ENCODE results near the gene KRTAP4-8. TPM values are rescaled to one million over a fixed set of nuclear protein-coding genes. Genes with fewer than 3 reads are reported as not detected.
"Not testable (repeated sequence)": the region's sequence is repeated elsewhere in the genome, so short reads cannot be mapped to it uniquely, and the experiment has no call there.

The KRTAP4-8 gene
- total RNA-seq, 1 donor from 2014 or later: not detected

- Histone ChIP-seq H3K4me3 (no peak overlapping the region), H3K9me3 (no peaks in the 10 kb centered on the region), H3K4me1 (no peaks in the 10 kb centered on the region), H3K36me3 (no peaks in the 10 kb centered on the region), H3K27me3 (no peaks in the 10 kb centered on the region), H3K27ac (no peak overlapping the region)
- TF ChIP-seq, protein P1, sequence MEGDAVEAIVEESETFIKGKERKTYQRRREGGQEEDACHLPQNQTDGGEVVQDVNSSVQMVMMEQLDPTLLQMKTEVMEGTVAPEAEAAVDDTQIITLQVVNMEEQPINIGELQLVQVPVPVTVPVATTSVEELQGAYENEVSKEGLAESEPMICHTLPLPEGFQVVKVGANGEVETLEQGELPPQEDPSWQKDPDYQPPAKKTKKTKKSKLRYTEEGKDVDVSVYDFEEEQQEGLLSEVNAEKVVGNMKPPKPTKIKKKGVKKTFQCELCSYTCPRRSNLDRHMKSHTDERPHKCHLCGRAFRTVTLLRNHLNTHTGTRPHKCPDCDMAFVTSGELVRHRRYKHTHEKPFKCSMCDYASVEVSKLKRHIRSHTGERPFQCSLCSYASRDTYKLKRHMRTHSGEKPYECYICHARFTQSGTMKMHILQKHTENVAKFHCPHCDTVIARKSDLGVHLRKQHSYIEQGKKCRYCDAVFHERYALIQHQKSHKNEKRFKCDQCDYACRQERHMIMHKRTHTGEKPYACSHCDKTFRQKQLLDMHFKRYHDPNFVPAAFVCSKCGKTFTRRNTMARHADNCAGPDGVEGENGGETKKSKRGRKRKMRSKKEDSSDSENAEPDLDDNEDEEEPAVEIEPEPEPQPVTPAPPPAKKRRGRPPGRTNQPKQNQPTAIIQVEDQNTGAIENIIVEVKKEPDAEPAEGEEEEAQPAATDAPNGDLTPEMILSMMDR (IDR thresholded peaks at IDR 0.05): no peak
- ATAC-seq: no peak
- intact Hi-C loops (cut with DNase I): no loop called here
- no peak for DNase-seq
Measured at GRCh38 chr17:41073676-41074075, 24.3 kb downstream of the KRTAP4-8 start.

GRCh38 chr17:41071606-41072360 lies 26.2 kb downstream of the KRTAP4-8 start:
- Histone ChIP-seq H3K4me1 (no peaks in the 10 kb centered on the region), H3K27me3 (no peaks in the 10 kb centered on the region), H3K9me3 (no peaks in the 10 kb centered on the region), H3K4me3 (no peak overlapping the region), H3K36me3 (no peaks in the 10 kb centered on the region), H3K27ac (no peak overlapping the region)
- no peak for ATAC-seq
- TF ChIP-seq, protein P1 (IDR thresholded peaks at IDR 0.05): no peak
- intact Hi-C loops (cut with DNase I): no loop called here
- no peak for DNase-seq

- H3K27me3 ChIP-seq: no peaks in the 10 kb centered on the region
- no peak for ATAC-seq
- DNase-seq: no peak
- intact Hi-C loops (cut with DNase I): no loop called here
- no peaks in the 10 kb centered on the region for H3K4me1 ChIP-seq
- H3K36me3 ChIP-seq: no peaks in the 10 kb centered on the region
- H3K9me3 ChIP-seq: no peaks in the 10 kb centered on the region
- TF ChIP-seq, protein P1 (IDR thresholded peaks at IDR 0.05): no peak
- H3K4me3 ChIP-seq: no peak overlapping the region
- no peak overlapping the region for H3K27ac ChIP-seq
Measured at GRCh38 chr17:41069031-41069430, 28.9 kb downstream of the KRTAP4-8 start.

- intact Hi-C loops (cut with DNase I): no loop called here
- no peak for ATAC-seq
Measured at GRCh38 chr17:41067281-41067680, 30.7 kb downstream of the KRTAP4-8 start.

GRCh38 chr17:41065829-41066624 lies 31.9 kb downstream of the KRTAP4-8 start, which contains the start of gene KRTAP2-4:
Gene KRTAP2-4 (minus strand): TSS chr17:41065879. CDS start chr17:41065845, 34 bp downstream.
- no peaks in the 10 kb centered on the region for H3K9me3 ChIP-seq
- H3K36me3 ChIP-seq: no peaks in the 10 kb centered on the region
- TF ChIP-seq, protein P1 (IDR thresholded peaks at IDR 0.05): no peak
- ATAC-seq (no peak), DNase-seq (no peak)
- no peak within 1 kb of the TSS for H3K4me3 ChIP-seq
- H3K27ac ChIP-seq: no peak within 1 kb of the TSS
- no peaks in the 10 kb centered on the region for H3K4me1 ChIP-seq
- H3K27me3 ChIP-seq: peaks cover 12% of the 10 kb centered on the region
- intact Hi-C loops (cut with DNase I): no loop called here

More at GRCh38 chr17:41067281-41067680, 30.7 kb downstream of the KRTAP4-8 start:
- Histone ChIP-seq H3K4me1 (no peaks in the 10 kb centered on the region), H3K4me3 (no peak overlapping the region), H3K36me3 (no peaks in the 10 kb centered on the region), H3K27ac (no peak overlapping the region), H3K27me3 (peaks cover 6% of the 10 kb centered on the region), H3K9me3 (no peaks in the 10 kb centered on the region)
- TF ChIP-seq, protein P1 (IDR thresholded peaks at IDR 0.05): no peak
- DNase-seq: no peak

DNA sequence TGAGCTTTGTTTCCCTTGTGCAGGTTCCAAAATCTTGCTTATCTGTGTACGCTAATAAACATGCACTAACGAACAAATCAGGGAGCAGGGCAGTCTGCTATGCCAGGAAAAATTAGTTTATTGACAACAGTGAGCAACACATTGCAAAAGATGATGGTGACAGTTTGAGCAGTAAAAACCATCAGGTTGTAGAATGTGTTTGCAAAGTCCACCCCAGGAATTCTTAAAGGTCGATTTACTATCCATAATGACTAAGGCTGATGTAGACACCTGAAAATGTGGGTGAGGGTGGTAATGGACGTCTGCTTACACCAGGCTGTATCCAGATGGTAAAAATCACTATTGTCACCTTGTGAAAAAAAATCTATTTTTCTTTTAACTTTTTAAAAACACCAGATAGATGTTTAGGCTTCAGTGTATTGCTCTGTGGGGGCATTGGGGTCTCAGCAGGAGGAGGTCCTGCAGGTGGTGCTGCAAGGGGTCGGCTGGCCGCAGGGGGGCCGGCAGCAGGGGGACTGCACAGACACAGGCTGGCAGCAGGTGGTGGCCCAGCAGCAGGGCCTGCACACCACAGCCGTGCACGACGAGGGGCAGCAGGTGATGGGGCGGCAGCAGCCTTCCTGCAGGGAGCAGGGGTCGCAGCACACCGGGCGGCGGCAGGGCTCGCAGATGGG lies 32.8 kb downstream of the KRTAP4-8 start:
- ATAC-seq; H3K4me1 ChIP-seq; intact Hi-C loops (cut with DNase I): not testable (repeated sequence)

More for the DNA sequence above, 32.8 kb downstream of the KRTAP4-8 start:
- not testable (repeated sequence) for DNase-seq, H3K4me3 ChIP-seq, H3K9me3 ChIP-seq, H3K36me3 ChIP-seq, H3K27ac ChIP-seq
- H3K27me3 ChIP-seq: peaks cover 12% of the 10 kb centered on the region
